K562 (cell line): Measurements from ENCODE around the gene CLK3. TPM values are rescaled to one million over a fixed set of nuclear protein-coding genes. Genes with fewer than 3 reads are reported as not detected.

Experiments used
- ATAC-seq: fragments of 200-7000 bp; cut with Tn5 transposase; 3 replicates; pipeline ENCODE4 v1.9.1; 2020; ENCODE audit warnings: moderate library complexity
- BruUV-seq: library from RNA; stranded (reverse); fragments of 400-500 nt; replicated peaks from 2 replicates; lab custom pipeline; 2021; lab: Mats Ljungman, UMichigan
- CTCF ChIA-PET: fragments of 300-600 bp; formaldehyde crosslinking; extraction: SDS; loops from one replicate; lab custom pipeline; 2021; ENCODE audit warnings: low intra/inter-chr PET ratio; lab: Yijun Ruan, JAX
- POLR2A ChIA-PET: fragments of 300-600, 350-650 bp; sonication (Branson Sonifier 250); formaldehyde crosslinking; extraction: SDS; loops from one replicate; lab custom pipeline; 2021; ENCODE audit warnings: antibody characterized with exemption, inconsistent platforms; lab: Yijun Ruan, JAX
- DNase-seq, 4 experiments: peaks; one replicate each; pipeline versions ENCODE4 v3.0.0 to v3.0.0-alpha.2; 2011 to 2018; ENCODE audit warnings: low spot score in 3 of 4, mixed read lengths in 3 of 4; ENCODE audit errors: extremely low read depth in 1 of 4
- FAIRE-seq: peaks from 2 replicates; lab custom pipeline; 2011; peaks lifted over from hg19 to GRCh38; lab: Jason Lieb, UNC
- H2AFZ ChIP-seq: 2 replicates; pipeline ENCODE4 v1.6.0; 2011; ENCODE audit warnings: low read depth, low read length, control low read depth, inconsistent platforms
- H3K27ac ChIP-seq: fragments of 200-600 bp; 3 replicates; pipeline ENCODE4 v1.8.0; 2011; ENCODE audit warnings: low read depth, mild to moderate bottlenecking, control low read depth, inconsistent platforms, low read length, moderate library complexity, mixed read lengths; ENCODE audit errors: extremely low read depth
- H3K27me3 ChIP-seq, 2 experiments: fragments of 300-600 bp in 1 of 2; 2 replicates in 1 of 2; 3 replicates in 1 of 2; pipeline versions ENCODE4 v1.6.0 to v1.8.0; 2011; ENCODE audit warnings: inconsistent platforms in 2 of 2, low read length in 2 of 2, mild to moderate bottlenecking in 1 of 2, mixed read lengths in 1 of 2, moderate library complexity in 1 of 2; ENCODE audit not compliant: control insufficient read depth in 2 of 2, insufficient read depth in 2 of 2
- H3K36me3 ChIP-seq: fragments of 300-600 bp; 3 replicates; pipeline ENCODE4 v1.8.0; 2011; ENCODE audit warnings: mild to moderate bottlenecking, low read length, inconsistent platforms; ENCODE audit not compliant: control insufficient read depth, insufficient read depth
- H3K4me1 ChIP-seq, 2 experiments: fragments of 200-600 bp in 1 of 2; replicated peaks in 1 of 2; 2 replicates in 1 of 2; 3 replicates in 1 of 2; pipeline versions ENCODE4 v1.5.1 to v1.8.0; 2011; ENCODE audit warnings: inconsistent platforms in 2 of 2, low read length in 2 of 2, mild to moderate bottlenecking in 1 of 2, mixed read lengths in 1 of 2, moderate library complexity in 1 of 2; ENCODE audit not compliant: control insufficient read depth in 2 of 2, insufficient read depth in 2 of 2
- H3K4me2 ChIP-seq: 2 replicates; pipeline ENCODE4 v1.6.1; 2011; ENCODE audit warnings: low read length, control low read depth, inconsistent platforms, mixed read lengths; ENCODE audit not compliant: insufficient read depth
- H3K4me3 ChIP-seq: fragments of 200-600 bp; sonication (generic), shearing (Covaris generic); 2 replicates; pipeline ENCODE4 v1.5.1; 2016; ENCODE audit warnings: control low read depth, inconsistent platforms
- H3K79me2 ChIP-seq: fragments of 200-600 bp; 3 replicates; pipeline ENCODE4 v1.8.0; 2011; ENCODE audit warnings: low read length, inconsistent platforms; ENCODE audit not compliant: control insufficient read depth, insufficient read depth
- H3K9ac ChIP-seq, 2 experiments: 2 replicates each; pipeline versions ENCODE4 v1.6.0 to v1.6.1; 2011; ENCODE audit warnings: low read depth in 2 of 2, low read length in 2 of 2, control low read depth in 1 of 2, inconsistent platforms in 1 of 2, mild to moderate bottlenecking in 1 of 2, mixed read lengths in 1 of 2; ENCODE audit not compliant: insufficient read depth in 1 of 2
- H3K9me1 ChIP-seq: one replicate; pipeline ENCODE4 v1.6.0; 2011; ENCODE audit warnings: inconsistent platforms, mild to moderate bottlenecking, low read length, moderate library complexity; ENCODE audit not compliant: control insufficient read depth, insufficient read depth
- H3K9me3 ChIP-seq: replicated peaks from 2 replicates; pipeline ENCODE4 v1.5.1; 2011; ENCODE audit warnings: low read depth, low read length, inconsistent platforms; ENCODE audit not compliant: control insufficient read depth, insufficient read depth
- H4K20me1 ChIP-seq: replicated peaks from 2 replicates; pipeline ENCODE4 v1.6.1; 2011; ENCODE audit warnings: low read length, inconsistent platforms, mixed read lengths; ENCODE audit not compliant: control insufficient read depth, insufficient read depth
- E2F6 ChIP-seq, 2 experiments: IDR thresholded peaks; 2 replicates each; pipeline ENCODE4 v1.6.1; 2011; ENCODE audit warnings: borderline replicate concordance in 1 of 2, control low read depth in 1 of 2, low read depth in 1 of 2, low read length in 1 of 2, mild to moderate bottlenecking in 1 of 2, mixed read lengths in 1 of 2, moderate library complexity in 1 of 2; ENCODE audit not compliant: insufficient read depth in 1 of 2, insufficient read length in 1 of 2, poor library complexity in 1 of 2, severe bottlenecking in 1 of 2; ENCODE audit errors: extremely low read depth in 1 of 2
- EP400 ChIP-seq: fragments of 450-650 bp; IDR thresholded peaks from 2 replicates; pipeline ENCODE4 v1.6.1; 2017; ENCODE audit warnings: antibody characterized with exemption, mild to moderate bottlenecking, moderate library complexity
- HDAC8 ChIP-seq: fragments of 450-650 bp; IDR thresholded peaks from 2 replicates; pipeline ENCODE4 v1.6.1; 2016; ENCODE audit warnings: mild to moderate bottlenecking, missing genetic modification characterization, moderate library complexity, missing compliant biosample characterization
- POLR2AphosphoS2 ChIP-seq: IDR thresholded peaks from 2 replicates; pipeline ENCODE4 v1.6.1; 2012; ENCODE audit warnings: low read length, improper control_type of control experiment
- POLR2G ChIP-seq: fragments of 200-400 bp; formaldehyde crosslinking; IDR thresholded peaks from 2 replicates; pipeline ENCODE4 v1.6.1; 2017; ENCODE audit warnings: low read depth, mild to moderate bottlenecking, antibody characterized with exemption, low read length, moderate library complexity
- ZNF77 ChIP-seq: fragments of 250-450 bp; sonication (Bioruptor Pico); IDR thresholded peaks from 2 replicates; pipeline ENCODE4 v1.5.0; 2020
- WGBS: fragments of 100-300 bp; shearing (Covaris generic); methylation state at CpG from one replicate; pipeline ENCODE4 v1.1.6; 2016; ENCODE audit warnings: low coverage, mixed read lengths; ENCODE audit not compliant: insufficient coverage; ENCODE audit errors: missing lambda C conversion rate; 5-methylcytosine and 5-hydroxymethylcytosine counted together
- in situ Hi-C: fragments of 300-500 bp; cut with MboI; formaldehyde crosslinking; loops from 4 replicates; pipeline ENCODE4 v1.15.0; 2018; ENCODE audit warnings: inconsistent platforms, mixed read lengths
- intact Hi-C: fragments of 100-400 bp; cut with micrococcal nuclease; formaldehyde crosslinking; loops from 2 replicates; pipeline ENCODE4 v1.14.2; 2022
- polyA plus RNA-seq, 8 experiments: library from polyadenylated mRNA; depleted of rRNA in 4 of 8; stranded (reverse) in 5 of 8; unstranded in 3 of 8; fragments of >200 nt; fragmentation: Nextera tagmentation in 2 of 8; fragmentation: Illumina TruSeq in 1 of 8; extraction: Ambion mirVana in 2 of 8; extraction: Trizol in 1 of 8; gene quantifications; 2 replicates each; pipeline versions ENCODE4 v1.2.1 to v1.2.3, GENCODE V29; 2011 to 2014; ENCODE audit warnings: inconsistent platforms in 1 of 8, missing spikeins in 1 of 8
- total RNA-seq, 7 experiments: library from RNA; depleted of rRNA in 6 of 7; stranded (reverse); fragments of >200 nt in 6 of 7; fragmentation: Illumina TruSeq in 2 of 7; extraction: Trizol in 2 of 7; gene quantifications; 2 replicates each; pipeline versions ENCODE4 v1.2.1 to v1.2.3, GENCODE V29; 2011 to 2021; ENCODE audit warnings: low replicate concordance in 1 of 7
- TF ChIP-seq, protein P1 (sequence below), 2 experiments: fragments of 450-650 bp in 1 of 2; sonication (generic) in 1 of 2; formaldehyde crosslinking in 1 of 2; IDR thresholded peaks; 2 replicates each; pipeline versions ENCODE4 v1.7.1 to v1.9.0; 2016 to 2022; ENCODE audit warnings: inconsistent platforms in 1 of 2, mild to moderate bottlenecking in 1 of 2, missing genetic modification reagents in 1 of 2

The CLK3 gene
- total and polyA plus RNA-seq, 9 of the 15 experiments (the other 6 are each of a cell fraction or from before 2014, with no cell fraction given) = 1.2 to 95.2 (median 51.7) TPM

- in situ Hi-C loops (no loop called here), intact Hi-C loops (no loop called here)
- no peak overlapping the region for H3K4me2 ChIP-seq
- no peak overlapping the region for H3K4me3 ChIP-seq
- POLR2A ChIA-PET = interaction anchor here (0.5 to 2.0 kb wide), 11 partner anchors 9 to 1657 kb away, joined by 3 to 19 read pairs (median 3); partner anchors contain the start of gene CLK3
- no peak overlapping the region; the same call in 2 of the 3 replicates for H3K27ac ChIP-seq
- no peaks in the 10 kb centered on the region for H3K9me3 ChIP-seq
- peaks cover 0 to under 1% of the 10 kb centered on the region in 2 experiments; a peak in 2 of 5 replicates for H3K4me1 ChIP-seq
- peaks cover 22% of the 10 kb centered on the region for H4K20me1 ChIP-seq
- H3K9ac ChIP-seq = no peak overlapping the region
- WGBS = 89% methylated on average over 10 of the region's 10 CpGs
- no TSS peak for BruUV-seq
- H3K79me2 ChIP-seq = peaks cover under 1% of the 10 kb centered on the region; the same call in 1 of the 3 replicates
- ATAC-seq (no peak), DNase-seq (no peak), FAIRE-seq (no peak)
- H3K36me3 ChIP-seq = peaks cover 99% of the 10 kb centered on the region
- CTCF ChIA-PET = no interaction called here
- H2AFZ ChIP-seq = no peak overlapping the region
- H3K9me1 ChIP-seq = peaks cover 6% of the 10 kb centered on the region
- H3K27me3 ChIP-seq = no peaks in the 10 kb centered on the region
- TF ChIP-seq POLR2G (0 out of 2 replicates have a peak, but pooled peaks have one; percentile 32), ZNF77 (CRISPR knock-in tag) (no peak), EP400 (no peak), E2F6 (IDR thresholded peaks at IDR 0.05; ENCODE audit: borderline replicate concordance in 1 of 2, extremely low read depth in 1 of 2, insufficient read depth in 1 of 2, insufficient read length in 1 of 2, low read depth in 1 of 2, low read length in 1 of 2, poor library complexity in 1 of 2, severe bottlenecking in 1 of 2) (no peak), HDAC8 (no peak), POLR2AphosphoS2 (peak; percentile 58; the same call in 1 of the 2 replicates)
- TF ChIP-seq, protein P1, sequence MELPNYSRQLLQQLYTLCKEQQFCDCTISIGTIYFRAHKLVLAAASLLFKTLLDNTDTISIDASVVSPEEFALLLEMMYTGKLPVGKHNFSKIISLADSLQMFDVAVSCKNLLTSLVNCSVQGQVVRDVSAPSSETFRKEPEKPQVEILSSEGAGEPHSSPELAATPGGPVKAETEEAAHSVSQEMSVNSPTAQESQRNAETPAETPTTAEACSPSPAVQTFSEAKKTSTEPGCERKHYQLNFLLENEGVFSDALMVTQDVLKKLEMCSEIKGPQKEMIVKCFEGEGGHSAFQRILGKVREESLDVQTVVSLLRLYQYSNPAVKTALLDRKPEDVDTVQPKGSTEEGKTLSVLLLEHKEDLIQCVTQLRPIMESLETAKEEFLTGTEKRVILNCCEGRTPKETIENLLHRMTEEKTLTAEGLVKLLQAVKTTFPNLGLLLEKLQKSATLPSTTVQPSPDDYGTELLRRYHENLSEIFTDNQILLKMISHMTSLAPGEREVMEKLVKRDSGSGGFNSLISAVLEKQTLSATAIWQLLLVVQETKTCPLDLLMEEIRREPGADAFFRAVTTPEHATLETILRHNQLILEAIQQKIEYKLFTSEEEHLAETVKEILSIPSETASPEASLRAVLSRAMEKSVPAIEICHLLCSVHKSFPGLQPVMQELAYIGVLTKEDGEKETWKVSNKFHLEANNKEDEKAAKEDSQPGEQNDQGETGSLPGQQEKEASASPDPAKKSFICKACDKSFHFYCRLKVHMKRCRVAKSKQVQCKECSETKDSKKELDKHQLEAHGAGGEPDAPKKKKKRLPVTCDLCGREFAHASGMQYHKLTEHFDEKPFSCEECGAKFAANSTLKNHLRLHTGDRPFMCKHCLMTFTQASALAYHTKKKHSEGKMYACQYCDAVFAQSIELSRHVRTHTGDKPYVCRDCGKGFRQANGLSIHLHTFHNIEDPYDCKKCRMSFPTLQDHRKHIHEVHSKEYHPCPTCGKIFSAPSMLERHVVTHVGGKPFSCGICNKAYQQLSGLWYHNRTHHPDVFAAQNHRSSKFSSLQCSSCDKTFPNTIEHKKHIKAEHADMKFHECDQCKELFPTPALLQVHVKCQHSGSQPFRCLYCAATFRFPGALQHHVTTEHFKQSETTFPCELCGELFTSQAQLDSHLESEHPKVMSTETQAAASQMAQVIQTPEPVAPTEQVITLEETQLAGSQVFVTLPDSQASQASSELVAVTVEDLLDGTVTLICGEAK (IDR thresholded peaks at IDR 0.05) = no peak
- TF ChIP-seq, protein P1 (CRISPR knock-in tag; IDR thresholded peaks at IDR 0.05) = no peak
Measured at GRCh38 chr15:74626752-74627692, 11.4 kb downstream of the CLK3 start.
